Heart right ventricle (tissue), 16 donors: ENCODE data around the gene SAMD8. TPM values are rescaled to one million over a fixed set of nuclear protein-coding genes. Genes with fewer than 3 reads are reported as not detected.

ENCODE experiments used
- ATAC-seq, 8 donors: fragments of 200-7000 bp; cut with Tn5 transposase; one replicate each; pipeline ENCODE4 v1.9.1; 2020; ENCODE audit warnings: mild to moderate bottlenecking in 8 of 8, moderate library complexity in 8 of 8, moderate number of reproducible peaks in 1 of 8
- DNase-seq, 2 donors: peaks; one replicate each; pipeline ENCODE4 v3.0.0-alpha.2; 2020
- H3K27ac ChIP-seq, 10 donors: fragments of 200-600 bp; sonication (generic) in 2 of 10; one replicate each; pipeline versions ENCODE4 v1.5.0 to v1.8.0; 2020 to 2022; ENCODE audit warnings: mild to moderate bottlenecking in 3 of 10
- H3K27me3 ChIP-seq, 7 donors: fragments of 200-600 bp; one replicate each; pipeline ENCODE4 v1.8.0; 2021 to 2022; ENCODE audit warnings: mild to moderate bottlenecking in 2 of 7
- H3K36me3 ChIP-seq, 9 donors: fragments of 200-600 bp; sonication (generic) in 1 of 9; one replicate each; pipeline versions ENCODE4 v1.5.0 to v1.8.0; 2020 to 2022; ENCODE audit warnings: mild to moderate bottlenecking in 2 of 9
- H3K4me1 ChIP-seq, 9 donors: fragments of 200-600 bp; sonication (generic) in 1 of 9; one replicate each; pipeline versions ENCODE4 v1.5.0 to v1.8.0; 2020 to 2022; ENCODE audit warnings: mild to moderate bottlenecking in 4 of 9
- H3K4me3 ChIP-seq, 10 donors: fragments of 200-600 bp; sonication (generic) in 2 of 10; one replicate each; pipeline versions ENCODE4 v1.5.0 to v1.8.0; 2020 to 2022; ENCODE audit warnings: mild to moderate bottlenecking in 7 of 10, moderate library complexity in 2 of 10
- H3K9me3 ChIP-seq, 11 donors: fragments of 200-600 bp in 10 of 11; sonication (generic) in 2 of 11; one replicate each; pipeline versions ENCODE4 v1.5.0 to v1.8.0; 2013 to 2022; ENCODE audit warnings: mild to moderate bottlenecking in 2 of 11, control low read depth in 1 of 11, moderate library complexity in 1 of 11
- CTCF ChIP-seq, 9 donors: fragments of 200-600 bp; sonication (generic) in 2 of 9; IDR thresholded peaks; one replicate each; pipeline versions ENCODE4 v1.5.0 to v1.8.0; 2021 to 2022; ENCODE audit warnings: antibody characterized with exemption in 9 of 9, mild to moderate bottlenecking in 5 of 9, moderate library complexity in 1 of 9
- WGBS, 2 donors: extraction: QIAGEN DNeasy Blood & Tissue Kit; methylation state at CpG; one replicate each; pipeline ENCODE4 v1.1.7; 2013; ENCODE audit warnings: inconsistent platforms in 1 of 2; 5-methylcytosine and 5-hydroxymethylcytosine counted together
- intact Hi-C, 10 donors: fragments of 100-400 bp; cut with DNase I; formaldehyde crosslinking; loops; one replicate each; pipeline versions ENCODE4 v1.11.1 to v1.14.2; 2022
- polyA plus RNA-seq, 2 donors: library from polyadenylated mRNA; stranded (reverse); fragments of 200-250 nt; gene quantifications; one replicate each; pipeline ENCODE4 v1.2.3, GENCODE V29; 2013
- total RNA-seq, 10 donors: library from RNA; stranded (reverse); fragmentation: NEBNext Ultra II Directional in 3 of 10; extraction: Animal tissue kit (Norgen Biotek cat#: 25700) in 3 of 10; gene quantifications; one replicate each; pipeline versions ENCODE4 v1.2.1 to v1.2.4, GENCODE V29; 2021 to 2023
- donor health status: Arrhythmogenic right ventricular cardiomyopathy.
- donor health status: ischemic (EF 13 %, LVEDD 7.1; RV severe dilation, severe dysfunction).
- donor health status: healthy with polysubstance abuse.
- donor health status: DM: no; HTN: yes; CAD: no.
- donor health status: DM: no; HTN: no; CAD: no.
- donor health status: ischemic (EF 25% LVEDD 6.9; RV normal size, moderate dysfunction).
- donor health status: ischemic (EF 25% LVEDD 5.7; RV mildly dilated, moderate dysfunction).
- donor health status: healthy.
- donor health status: DM: yes; HTN: yes; CAD: no.
- donor health status: Ischemic cardiomyopathy.
- donor health status: ischemic (EF 35%, LVEDD 5.7; RV mildly dilated, moderate dysfunction).
- donor health status: nonischemic (EF 11% LVEDD 7.7; RV severe dilation, severe dysfunction).
- donor health status: DM: yes; HTN: yes; CAD: no.
- donor health status: PGD.
- donor health status: ischemic (EF 29% LVEDD 5.4; RV normal size, mild dysfunction).
- donor health status: nonischemic (EF 23%, LVEDD 6.1; RV moderate dilation, normal function).

Gene SAMD8
- total and polyA plus RNA-seq, 12 donors: 5.3 to 31.2 (median 25.4) TPM

GRCh38 chr10:75175046-75175445, 63.6 kb downstream of the SAMD8 start:
- intact Hi-C loops: loop anchor here in 1 of 10 donors (10.0 kb wide), 1 partner anchor 60 kb away; the partner anchor contains the start of gene SAMD8
- Histone ChIP-seq H3K27ac (no peak overlapping the region), H3K9me3 (no peaks in the 10 kb centered on the region), H3K4me1 (peaks cover 0 to 13% (median 5%) of the 10 kb centered on the region in 9 donors), H3K36me3 (peaks cover 0 to 82% (median 6%) of the 10 kb centered on the region in 9 donors), H3K4me3 (no peak overlapping the region), H3K27me3 (no peaks in the 10 kb centered on the region)
- no peak for TF ChIP-seq CTCF (IDR thresholded peaks at IDR 0.05)
- 95 to 100% methylated on average over 2 of the region's 2 CpGs for WGBS, 2 donors
- no peak for ATAC-seq
- no peak for DNase-seq

- no peak for ATAC-seq
- intact Hi-C loops: loop anchor here in 1 of 10 donors (10.0 kb wide), 1 partner anchor 61 kb away; the partner anchor contains the start of gene SAMD8
Measured at GRCh38 chr10:75176046-75176445, 64.6 kb downstream of the SAMD8 start.

GRCh38 chr10:75176736-75177135, 65.3 kb downstream of the SAMD8 start:
- no peak overlapping the region for H3K27ac ChIP-seq
- H3K4me3 ChIP-seq: no peak overlapping the region
- peaks cover 0 to 76% (median 6%) of the 10 kb centered on the region in 9 donors for H3K36me3 ChIP-seq
- peaks cover 0 to 27% (median 20%) of the 10 kb centered on the region in 9 donors for H3K4me1 ChIP-seq
- no peaks in the 10 kb centered on the region for H3K27me3 ChIP-seq
- no peak for TF ChIP-seq CTCF (IDR thresholded peaks at IDR 0.05)
- intact Hi-C loops: loop anchor here in 1 of 10 donors (10.0 kb wide), 1 partner anchor 62 kb away; the partner anchor contains the start of gene SAMD8
- DNase-seq (no peak), ATAC-seq (no peak)
- WGBS, 2 donors: 99 to 100% methylated on average over 1 of the region's 1 CpG
- H3K9me3 ChIP-seq: no peaks in the 10 kb centered on the region

More at GRCh38 chr10:75176046-75176445, 64.6 kb downstream of the SAMD8 start:
- no peak for DNase-seq
- Histone ChIP-seq H3K27ac (no peak overlapping the region), H3K27me3 (no peaks in the 10 kb centered on the region), H3K4me1 (peaks cover 0 to 23% (median 15%) of the 10 kb centered on the region in 9 donors), H3K36me3 (peaks cover 0 to 82% (median 6%) of the 10 kb centered on the region in 9 donors), H3K9me3 (no peaks in the 10 kb centered on the region), H3K4me3 (no peak overlapping the region)
- 89 to 92% methylated on average over 6 of the region's 6 CpGs for WGBS, 2 donors
- TF ChIP-seq CTCF (IDR thresholded peaks at IDR 0.05): no peak

- H3K9me3 ChIP-seq: no peaks in the 10 kb centered on the region
- no peak for DNase-seq
- peaks cover 0 to 27% (median 20%) of the 10 kb centered on the region in 9 donors for H3K4me1 ChIP-seq
- no peaks in the 10 kb centered on the region for H3K27me3 ChIP-seq
- intact Hi-C loops: loop anchor here in 3 of 10 donors (10.0 kb wide), 1 partner anchor 65 kb away; the partner anchor contains the start of gene SAMD8 (in 3 of the 3)
- peak overlapping the region in 7 of 10 donors; percentile 31 to 77 (median 54) for H3K27ac ChIP-seq
- peaks cover 0 to 61% (median 6%) of the 10 kb centered on the region in 9 donors for H3K36me3 ChIP-seq
- WGBS, 2 donors: 91 to 100% methylated on average over 1 of the region's 1 CpG
- no peak for ATAC-seq
- no peak for TF ChIP-seq CTCF (IDR thresholded peaks at IDR 0.05)
- no peak overlapping the region for H3K4me3 ChIP-seq
Measured at GRCh38 chr10:75179657-75180177, 68.3 kb downstream of the SAMD8 start.
